ENCODE data around the gene DAB2IP. TPM values are rescaled to one million over a fixed set of nuclear protein-coding genes. Genes with fewer than 3 reads are reported as not detected.

DAB2IP gene
- total RNA-seq, 2 experiments from 2014 or later: 0.18 to 0.33 TPM

DNA sequence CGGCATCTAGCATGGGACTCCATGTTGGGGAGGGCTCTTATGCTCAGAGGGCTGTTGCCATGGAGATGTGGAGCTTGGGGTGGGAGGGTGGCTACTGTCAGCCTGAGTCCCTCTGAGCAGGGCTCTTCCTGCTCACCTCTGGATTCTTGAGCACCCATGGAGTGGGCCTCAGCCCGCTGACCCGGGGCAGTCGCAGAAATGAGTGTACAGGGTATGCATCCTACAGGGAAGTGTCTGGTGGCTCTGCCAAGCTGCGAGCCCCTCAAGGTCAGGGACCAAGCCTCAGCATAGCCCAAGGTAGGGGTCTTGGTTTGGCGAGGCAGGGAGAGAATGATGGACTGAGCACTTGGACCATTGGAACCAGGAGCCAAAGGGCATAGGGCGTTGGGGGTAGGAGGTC is 104.1 kb downstream of the DAB2IP start:
- DNase-seq: no peak
- H3K9me3 Mint-ChIP-seq: no peaks in the 10 kb centered on the region
- no peak overlapping the region for H3K4me3 Mint-ChIP-seq
- no peaks in the 10 kb centered on the region for H3K36me3 Mint-ChIP-seq
- no peaks in the 10 kb centered on the region for H3K4me1 Mint-ChIP-seq
- H3K27ac Mint-ChIP-seq: no peak overlapping the region
- no peaks in the 10 kb centered on the region for H3K27me3 Mint-ChIP-seq

DNA sequence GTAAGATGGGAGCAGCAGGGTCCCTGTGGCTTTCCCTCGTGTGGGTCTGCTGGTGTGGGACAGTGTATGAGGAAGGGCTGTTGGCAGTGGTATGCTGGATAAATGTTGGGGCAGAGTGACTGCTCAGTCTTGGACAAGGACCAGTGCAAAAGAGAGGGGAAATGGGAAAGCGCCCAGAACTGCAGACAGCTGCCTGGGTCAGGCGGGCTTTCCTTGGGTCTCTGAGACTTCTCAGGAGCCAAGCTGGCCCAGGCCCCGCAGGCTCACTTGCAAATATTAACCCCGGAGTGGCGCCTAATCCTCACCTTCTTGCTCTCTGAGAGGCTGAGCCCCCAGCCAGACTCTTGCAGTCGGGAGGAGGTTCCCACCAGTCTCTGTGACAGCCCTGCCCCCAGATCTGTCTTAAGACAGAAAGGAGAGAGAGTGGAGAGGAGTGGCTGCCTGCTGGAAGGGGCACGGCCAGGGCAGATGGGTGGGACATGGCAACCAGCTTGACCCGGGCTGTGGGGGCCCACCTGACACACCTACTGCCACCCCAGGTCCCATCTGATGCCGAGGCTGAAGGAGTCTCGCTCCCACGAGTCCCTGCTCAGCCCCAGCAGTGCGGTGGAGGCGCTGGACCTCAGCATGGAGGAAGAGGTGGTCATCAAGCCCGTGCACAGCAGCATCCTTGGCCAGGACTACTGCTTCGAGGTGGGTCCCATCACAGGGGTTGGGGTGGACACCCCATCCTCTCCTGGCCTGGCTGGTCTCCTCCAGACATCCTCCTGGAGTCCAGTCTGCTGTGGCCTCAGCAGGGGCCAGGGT is 105.2 kb downstream of the DAB2IP start:
- no peak for DNase-seq
- Mint-ChIP-seq H3K9me3 (no peaks in the 10 kb centered on the region), H3K4me3 (no peak overlapping the region), H3K27ac (no peak overlapping the region), H3K4me1 (no peaks in the 10 kb centered on the region), H3K27me3 (no peaks in the 10 kb centered on the region), H3K36me3 (no peaks in the 10 kb centered on the region)

DNA sequence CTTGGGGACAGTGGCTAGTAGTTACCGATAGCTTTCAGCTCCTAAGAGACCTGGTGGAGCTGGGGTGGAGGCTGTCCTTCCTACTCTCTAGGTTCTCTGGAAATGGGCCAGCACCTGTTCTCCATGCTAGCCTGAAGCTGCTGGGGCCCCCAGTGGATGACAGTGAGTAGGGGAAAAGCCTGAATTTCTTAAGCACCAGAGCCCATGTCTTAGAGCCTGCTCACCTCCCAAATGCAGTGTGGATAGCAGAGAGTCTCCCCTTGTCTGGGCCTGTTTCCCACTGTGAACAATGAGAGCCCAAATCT is 105.8 kb downstream of the DAB2IP start:
- H3K4me3 Mint-ChIP-seq: no peak overlapping the region
- no peak for DNase-seq
- H3K9me3 Mint-ChIP-seq: no peaks in the 10 kb centered on the region
- H3K4me1 Mint-ChIP-seq: no peaks in the 10 kb centered on the region
- H3K27ac Mint-ChIP-seq: no peak overlapping the region
- H3K36me3 Mint-ChIP-seq: no peaks in the 10 kb centered on the region
- H3K27me3 Mint-ChIP-seq: no peaks in the 10 kb centered on the region

DNA sequence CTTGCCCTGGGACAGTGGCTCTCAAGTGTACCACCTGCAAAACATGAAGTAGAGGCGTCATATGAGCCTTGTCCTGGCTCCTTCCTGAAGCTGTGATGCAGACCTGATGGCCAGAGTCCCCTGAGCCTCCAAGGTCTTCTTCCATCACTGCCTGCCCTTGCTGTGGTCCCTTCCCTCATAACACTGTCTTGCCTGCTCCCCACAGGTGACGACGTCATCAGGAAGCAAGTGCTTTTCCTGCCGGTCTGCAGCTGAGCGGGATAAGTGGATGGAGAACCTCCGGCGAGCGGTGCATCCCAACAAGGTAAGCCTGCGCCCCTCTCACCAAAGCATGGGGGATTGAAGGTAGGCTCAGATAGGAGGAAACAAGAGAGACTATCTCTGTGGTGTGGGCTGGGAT is 107.3 kb downstream of the DAB2IP start:
- DNase-seq: no peak
- no peak overlapping the region for H3K27ac Mint-ChIP-seq
- no peaks in the 10 kb centered on the region for H3K4me1 Mint-ChIP-seq

DNA sequence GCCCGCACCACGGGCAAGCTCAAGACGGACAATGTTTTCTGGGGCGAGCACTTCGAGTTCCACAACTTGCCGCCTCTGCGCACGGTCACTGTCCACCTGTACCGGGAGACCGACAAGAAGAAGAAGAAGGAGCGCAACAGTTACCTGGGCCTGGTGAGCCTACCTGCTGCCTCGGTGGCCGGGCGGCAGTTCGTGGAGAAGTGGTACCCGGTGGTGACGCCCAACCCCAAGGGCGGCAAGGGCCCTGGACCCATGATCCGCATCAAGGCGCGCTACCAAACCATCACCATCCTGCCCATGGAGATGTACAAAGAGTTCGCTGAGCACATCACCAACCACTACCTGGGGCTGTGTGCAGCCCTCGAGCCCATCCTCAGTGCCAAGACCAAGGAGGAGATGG is 108.6 kb downstream of the DAB2IP start:
- Mint-ChIP-seq H3K4me1 (no peaks in the 10 kb centered on the region), H3K27me3 (no peaks in the 10 kb centered on the region), H3K27ac (no peak overlapping the region), H3K4me3 (no peak overlapping the region), H3K9me3 (no peaks in the 10 kb centered on the region), H3K36me3 (no peaks in the 10 kb centered on the region)
- DNase-seq: no peak

More for the DNA sequence above, 107.3 kb downstream of the DAB2IP start:
- Mint-ChIP-seq H3K9me3 (no peaks in the 10 kb centered on the region), H3K36me3 (no peaks in the 10 kb centered on the region), H3K4me3 (no peak overlapping the region), H3K27me3 (no peaks in the 10 kb centered on the region)

DNA sequence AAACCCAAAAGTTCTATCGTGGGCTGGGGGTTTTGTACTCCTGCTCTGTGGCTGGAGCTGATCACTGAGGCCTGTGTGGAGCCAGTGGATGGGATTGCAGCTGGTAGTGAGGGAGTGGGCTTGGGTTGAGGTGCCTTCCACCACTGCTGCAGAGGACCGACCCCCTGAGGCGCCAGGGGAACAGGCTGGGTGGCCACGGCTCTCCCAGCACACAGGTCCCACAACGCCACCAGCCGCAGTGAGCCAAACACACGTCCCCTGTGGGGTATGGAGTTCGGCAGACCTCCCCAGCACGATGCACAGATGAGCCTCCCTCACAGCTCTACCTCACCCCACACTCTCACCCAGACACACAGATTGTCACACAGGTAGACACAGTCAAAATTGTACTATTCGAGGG is 109.1 kb downstream of the DAB2IP start:
- Mint-ChIP-seq H3K9me3 (no peaks in the 10 kb centered on the region), H3K4me1 (no peaks in the 10 kb centered on the region), H3K27me3 (no peaks in the 10 kb centered on the region), H3K27ac (no peak overlapping the region), H3K36me3 (no peaks in the 10 kb centered on the region), H3K4me3 (no peak overlapping the region)
- DNase-seq: no peak

DNA sequence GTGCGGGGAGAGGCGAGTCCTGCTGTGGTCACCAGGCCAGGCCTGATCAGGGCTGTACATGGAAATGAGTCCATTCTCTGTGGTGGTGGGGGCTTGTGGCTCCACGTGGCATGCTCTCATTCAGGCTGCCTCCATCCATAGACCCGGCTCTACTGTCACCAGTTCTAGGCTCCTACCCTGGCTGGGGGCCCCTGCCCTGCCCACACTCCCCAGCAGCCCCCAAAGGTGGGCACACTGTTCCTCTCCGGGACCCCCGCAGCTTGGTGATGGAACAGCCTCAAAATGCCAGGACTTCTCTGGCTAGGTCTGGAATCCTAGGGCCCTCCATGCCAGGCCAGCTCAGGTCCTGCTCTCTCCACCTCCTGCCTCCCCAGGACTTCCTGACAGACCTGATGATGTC is 111.7 kb downstream of the DAB2IP start:
- Mint-ChIP-seq H3K36me3 (no peaks in the 10 kb centered on the region), H3K4me1 (no peaks in the 10 kb centered on the region), H3K27me3 (no peaks in the 10 kb centered on the region), H3K4me3 (no peak overlapping the region), H3K27ac (no peak overlapping the region), H3K9me3 (no peaks in the 10 kb centered on the region)
- DNase-seq: no peak

DNA sequence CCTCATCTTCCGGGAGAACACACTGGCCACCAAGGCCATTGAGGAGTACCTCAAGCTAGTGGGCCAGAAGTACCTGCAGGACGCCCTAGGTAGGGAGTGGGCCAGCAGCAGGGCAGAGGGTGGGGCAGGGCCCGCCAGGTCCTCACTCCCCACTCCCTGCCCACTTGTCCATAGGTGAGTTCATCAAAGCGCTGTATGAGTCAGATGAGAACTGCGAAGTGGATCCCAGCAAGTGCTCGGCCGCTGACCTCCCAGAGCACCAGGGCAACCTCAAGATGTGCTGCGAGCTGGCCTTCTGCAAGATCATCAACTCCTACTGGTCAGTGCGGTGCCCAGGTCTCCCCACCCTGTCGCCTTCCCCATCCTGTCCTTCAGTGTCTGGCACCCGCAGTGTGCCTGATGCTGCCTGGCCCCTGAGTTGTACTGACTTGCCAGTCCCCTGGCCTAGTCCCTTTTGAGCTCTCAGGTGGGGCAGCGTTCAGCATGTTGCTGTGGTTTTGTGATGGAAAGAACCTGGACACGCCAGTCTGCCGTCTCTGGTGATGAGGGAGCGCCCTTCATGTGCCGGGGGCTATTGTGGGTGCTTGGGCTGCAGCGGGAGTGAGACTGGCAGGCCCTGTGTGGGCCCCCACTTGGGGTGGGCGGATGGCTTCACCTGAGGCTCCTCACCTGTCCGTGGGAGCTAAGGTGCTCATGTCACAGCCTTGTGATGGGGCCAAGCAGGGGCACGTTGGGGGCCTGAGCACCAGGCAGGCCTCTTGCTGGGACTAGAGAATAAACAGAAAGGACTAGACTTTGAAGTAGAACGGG is 112.3 kb downstream of the DAB2IP start:
- Mint-ChIP-seq H3K4me1 (no peaks in the 10 kb centered on the region), H3K36me3 (no peaks in the 10 kb centered on the region), H3K27me3 (no peaks in the 10 kb centered on the region), H3K27ac (no peak overlapping the region), H3K4me3 (no peak overlapping the region), H3K9me3 (no peaks in the 10 kb centered on the region)
- DNase-seq: no peak

DNA sequence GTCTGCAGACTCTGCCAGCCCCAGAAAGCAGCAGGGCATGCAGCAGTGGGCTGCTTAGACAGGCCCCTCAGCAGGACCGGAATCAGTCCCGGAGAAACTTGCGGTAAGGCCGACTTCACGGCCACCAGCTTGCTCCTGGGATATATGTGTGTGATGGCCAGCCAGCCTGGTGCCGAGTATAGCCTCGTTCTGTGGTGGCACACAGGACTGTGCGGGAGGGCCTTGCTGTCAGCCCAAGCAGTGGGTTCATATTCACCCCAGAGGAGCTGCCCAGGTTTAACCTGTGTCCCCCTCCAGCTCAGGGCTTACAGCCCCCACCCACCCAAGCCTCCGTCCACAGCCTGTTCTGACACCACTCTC is 112.9 kb downstream of the DAB2IP start:
- no peaks in the 10 kb centered on the region for H3K27me3 Mint-ChIP-seq
- no peaks in the 10 kb centered on the region for H3K4me1 Mint-ChIP-seq
- H3K36me3 Mint-ChIP-seq: no peaks in the 10 kb centered on the region
- DNase-seq: no peak
- no peaks in the 10 kb centered on the region for H3K9me3 Mint-ChIP-seq
- no peak overlapping the region for H3K4me3 Mint-ChIP-seq
- no peak overlapping the region for H3K27ac Mint-ChIP-seq

DNA sequence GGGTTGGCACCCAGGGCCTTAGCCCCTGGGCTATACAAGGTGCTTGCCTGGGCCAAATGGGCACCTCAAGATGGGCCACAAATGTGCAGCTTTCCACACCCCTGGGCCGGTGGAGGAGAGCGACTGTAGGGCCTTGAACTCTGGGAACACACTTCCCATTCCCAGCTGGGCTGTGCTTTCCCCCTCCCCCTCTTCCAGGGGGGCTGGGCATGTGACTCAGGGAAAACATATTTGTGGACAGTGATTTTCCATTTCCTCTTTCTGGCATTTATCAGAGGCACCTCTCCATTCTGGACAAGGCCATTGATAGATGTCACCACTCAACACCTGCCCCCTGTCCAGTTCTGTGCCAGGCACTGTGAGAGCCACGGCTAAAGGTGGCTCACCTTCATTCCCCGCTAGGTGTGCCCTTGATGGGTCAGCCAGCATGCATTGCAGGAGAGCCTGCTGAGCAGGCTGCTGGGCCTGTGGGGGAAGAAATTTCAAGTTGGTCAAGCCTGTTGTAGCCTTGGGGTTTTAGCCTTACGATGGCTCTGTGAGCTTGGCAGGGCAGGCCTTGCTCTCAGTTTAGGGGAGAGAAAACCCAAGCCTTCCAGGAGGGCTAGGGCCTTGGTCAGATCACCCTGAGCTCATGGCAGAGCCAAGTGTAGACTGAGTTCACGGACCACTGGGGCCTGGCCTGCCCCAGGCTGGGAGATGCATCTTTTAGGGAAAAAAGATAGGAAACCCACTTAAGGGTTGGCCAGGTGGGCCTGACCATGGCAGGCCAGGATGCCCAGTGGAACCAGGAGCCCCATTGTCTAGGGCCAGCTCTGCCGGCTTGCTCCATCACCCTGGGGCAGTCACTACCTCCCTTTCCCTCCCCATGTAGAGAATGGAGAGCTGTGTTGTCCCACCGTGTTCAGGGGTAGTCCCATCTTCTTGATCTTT is 113.9 kb downstream of the DAB2IP start:
- H3K27me3 Mint-ChIP-seq: no peaks in the 10 kb centered on the region
- H3K4me1 Mint-ChIP-seq: no peaks in the 10 kb centered on the region
- H3K36me3 Mint-ChIP-seq: no peaks in the 10 kb centered on the region
- no peak for DNase-seq
- H3K4me3 Mint-ChIP-seq: no peak overlapping the region
- no peaks in the 10 kb centered on the region for H3K9me3 Mint-ChIP-seq
- no peak overlapping the region for H3K27ac Mint-ChIP-seq

DNA sequence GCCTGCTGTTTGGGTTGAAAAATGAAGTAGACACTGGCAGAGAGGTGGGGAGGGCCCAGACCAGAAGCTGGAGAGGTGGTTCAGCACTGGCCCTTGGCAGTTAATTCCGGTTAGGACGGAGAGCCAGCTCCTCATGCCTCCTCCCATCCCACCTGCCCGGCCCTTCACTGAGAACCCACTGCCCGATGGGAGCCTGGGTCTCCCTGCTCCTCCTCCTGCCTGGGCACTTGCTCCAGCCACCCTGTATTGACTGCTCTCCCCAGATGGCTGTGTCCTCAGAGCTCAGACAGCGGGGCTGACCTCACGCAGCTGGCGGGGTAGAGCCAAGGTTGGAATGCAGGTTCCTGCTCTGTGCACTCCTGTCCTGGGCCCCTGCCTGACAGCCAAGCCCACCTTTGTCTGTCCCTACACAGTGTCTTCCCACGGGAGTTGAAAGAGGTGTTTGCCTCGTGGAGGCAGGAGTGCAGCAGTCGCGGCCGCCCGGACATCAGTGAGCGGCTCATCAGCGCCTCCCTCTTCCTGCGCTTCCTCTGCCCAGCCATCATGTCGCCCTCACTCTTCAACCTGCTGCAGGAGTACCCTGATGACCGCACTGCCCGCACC is 114.7 kb downstream of the DAB2IP start:
- Mint-ChIP-seq H3K36me3 (no peaks in the 10 kb centered on the region), H3K9me3 (no peaks in the 10 kb centered on the region), H3K4me3 (no peak overlapping the region), H3K4me1 (no peaks in the 10 kb centered on the region), H3K27ac (no peak overlapping the region), H3K27me3 (no peaks in the 10 kb centered on the region)
- DNase-seq: no peak

DNA sequence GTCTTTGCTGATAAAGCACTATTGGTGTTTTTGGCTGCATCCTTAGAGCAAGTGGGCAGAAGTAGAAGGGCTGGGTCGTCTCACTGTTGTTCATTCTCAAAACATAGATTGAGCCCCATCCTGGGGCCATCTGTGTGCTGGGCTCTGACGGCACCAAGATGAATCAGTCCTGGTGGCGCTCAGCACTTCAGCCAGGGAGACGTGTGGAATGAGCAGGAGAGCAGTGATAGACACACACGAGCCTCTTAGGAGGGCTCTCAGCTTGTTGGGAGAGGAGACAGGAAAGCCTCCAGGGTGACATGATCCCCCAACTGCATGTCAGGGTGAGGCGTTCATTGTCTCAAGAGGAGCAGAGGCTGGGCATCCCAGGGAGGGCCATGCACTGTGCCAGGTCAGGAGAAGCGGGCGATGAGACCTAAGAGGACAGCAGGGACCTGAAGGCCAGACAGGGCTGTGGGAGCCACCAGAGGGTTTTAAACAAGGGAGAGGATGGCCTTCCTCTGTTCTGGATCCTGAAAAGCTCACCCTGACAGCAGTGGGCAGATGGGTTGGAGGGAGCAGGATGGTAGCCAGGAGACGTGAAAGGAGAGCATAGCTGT is 115.8 kb downstream of the DAB2IP start:
- Mint-ChIP-seq H3K27ac (no peak overlapping the region), H3K36me3 (no peaks in the 10 kb centered on the region), H3K4me3 (no peak overlapping the region), H3K9me3 (no peaks in the 10 kb centered on the region), H3K27me3 (no peaks in the 10 kb centered on the region), H3K4me1 (no peaks in the 10 kb centered on the region)
- no peak for DNase-seq

DNA sequence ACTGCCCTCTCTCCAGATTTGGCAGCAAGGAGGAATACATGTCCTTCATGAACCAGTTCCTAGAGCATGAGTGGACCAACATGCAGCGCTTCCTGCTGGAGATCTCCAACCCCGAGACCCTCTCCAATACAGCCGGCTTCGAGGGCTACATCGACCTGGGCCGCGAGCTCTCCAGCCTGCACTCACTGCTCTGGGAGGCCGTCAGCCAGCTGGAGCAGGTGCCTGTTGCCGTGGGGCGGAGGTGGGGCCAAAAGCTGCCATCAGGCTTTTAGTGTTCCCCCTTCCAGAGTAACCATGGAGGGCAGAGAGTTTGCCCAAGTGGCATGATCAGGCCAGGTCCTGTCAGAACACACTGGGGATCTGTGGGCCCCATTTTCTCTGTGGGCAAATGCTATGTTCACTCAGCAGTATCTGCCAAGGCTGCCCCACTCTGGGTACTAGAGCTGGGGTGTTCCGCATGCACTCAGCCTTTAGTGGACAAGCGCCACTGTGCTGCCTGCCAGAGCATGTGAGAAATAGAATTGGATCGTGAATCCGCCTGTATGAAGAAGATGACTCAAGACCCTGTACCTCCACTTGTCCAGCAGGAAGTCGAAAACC is 117.1 kb downstream of the DAB2IP start:
- no peaks in the 10 kb centered on the region for H3K4me1 Mint-ChIP-seq
- no peaks in the 10 kb centered on the region for H3K27me3 Mint-ChIP-seq
- H3K27ac Mint-ChIP-seq: no peak overlapping the region
- no peak overlapping the region for H3K4me3 Mint-ChIP-seq
- H3K36me3 Mint-ChIP-seq: no peaks in the 10 kb centered on the region
- no peak for DNase-seq
- no peaks in the 10 kb centered on the region for H3K9me3 Mint-ChIP-seq

DNA sequence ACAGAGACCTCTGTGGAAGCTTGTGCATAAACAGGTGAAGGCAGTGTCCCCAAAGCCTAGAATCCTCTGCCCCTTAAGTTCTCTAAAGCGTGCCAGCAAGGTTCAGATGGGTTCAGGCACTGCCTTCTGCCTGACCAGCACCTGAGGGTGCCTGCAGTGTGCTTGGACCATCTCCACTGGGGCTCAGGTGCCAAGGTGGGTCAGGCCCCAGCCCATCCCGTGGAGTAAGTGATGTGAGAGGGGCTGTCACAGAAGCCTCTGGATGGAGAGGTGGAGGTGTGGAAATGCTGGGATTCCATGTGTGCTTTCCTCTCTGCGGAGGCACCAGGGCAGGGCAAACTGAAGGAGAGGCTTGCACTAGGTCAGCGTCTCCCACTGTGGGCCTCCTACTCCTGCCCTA is 118.5 kb downstream of the DAB2IP start:
- Mint-ChIP-seq H3K36me3 (no peaks in the 10 kb centered on the region), H3K4me3 (no peak overlapping the region), H3K27me3 (no peaks in the 10 kb centered on the region), H3K9me3 (no peaks in the 10 kb centered on the region), H3K27ac (no peak overlapping the region), H3K4me1 (no peaks in the 10 kb centered on the region)
- no peak for DNase-seq

Measured in activated naive CD8-positive, alpha-beta T cell treated with anti-CD3 and anti-CD28 coated beads for 36 hours (primary cell).